Measurements from ENCODE around the gene NDRG4.
A peak's percentile ranks its signal among the peaks of the same experiment; 100 is the strongest.

Gene NDRG4

DNA sequence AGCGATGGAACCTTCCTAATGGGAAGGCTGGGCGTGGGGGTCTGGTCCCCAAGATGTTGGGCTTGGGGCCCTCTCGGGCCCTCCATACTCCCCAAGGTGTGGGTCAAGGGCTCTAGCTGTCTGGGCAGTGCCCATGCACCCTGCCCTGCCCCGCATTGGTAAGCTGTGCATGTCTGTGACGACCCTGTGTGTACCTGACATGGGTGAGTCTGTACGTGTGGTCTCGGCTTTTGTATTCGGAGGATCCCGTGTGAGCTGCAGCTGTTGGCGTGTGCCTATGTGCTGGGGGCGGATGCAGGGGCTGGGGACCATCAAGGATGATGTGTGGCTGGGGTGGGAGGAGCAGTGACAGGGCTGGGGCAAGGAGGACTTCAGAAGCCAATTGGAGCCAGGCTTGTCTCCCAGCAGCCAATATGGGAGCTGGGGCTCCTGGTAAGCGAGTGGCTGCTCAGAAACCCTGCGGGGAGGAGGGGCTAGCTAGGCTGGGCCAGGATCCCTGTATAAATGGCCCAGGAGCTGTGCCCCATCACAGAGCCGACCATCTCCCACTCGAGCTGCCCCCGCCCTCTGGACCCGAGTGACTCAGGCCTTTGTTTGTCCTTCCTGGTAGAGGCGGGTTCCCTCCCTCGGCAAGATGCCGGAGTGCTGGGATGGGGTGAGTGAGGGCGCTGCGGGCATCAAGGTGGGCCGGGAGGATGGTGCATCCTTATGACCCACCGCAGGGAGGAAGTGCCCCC lies at the start of gene NDRG4:
NDRG4 (plus strand) TSS at position 529 of the 737 bp plus-strand sequence; CDS start at position 635, 106 bp downstream.
- Histone ChIP-seq H3K27me3 (ENCODE audit: control insufficient read depth in 5 of 5, insufficient read depth in 4 of 5, low read length in 5 of 5) (peaks cover 38 to 69% (median 53%) of the 10 kb centered on the region in 5 donors), H3K27ac (ENCODE audit: low read depth, low read length) (no peak within 1 kb of the TSS), H3K4me1 (ENCODE audit: control insufficient read depth in 5 of 5, insufficient read depth in 5 of 5, low read length in 5 of 5) (peaks cover 0 to 26% (median 17%) of the 10 kb centered on the region in 5 donors), H3K9me3 (ENCODE audit: control insufficient read depth in 5 of 5, low read length in 5 of 5) (no peaks in the 10 kb centered on the region), H3K4me3 (ENCODE audit: low read depth in 1 of 5, low read length in 5 of 5) (peak within 1 kb of the TSS in 2 of 5 donors; percentile 17 to 47), H3K36me3 (ENCODE audit: control insufficient read depth in 5 of 5, insufficient read depth in 5 of 5, low read length in 5 of 5) (no peaks in the 10 kb centered on the region), H3K9ac (ENCODE audit: low read length in 5 of 5) (peak within 1 kb of the TSS in 1 of 5 donors; percentile 28)

DNA sequence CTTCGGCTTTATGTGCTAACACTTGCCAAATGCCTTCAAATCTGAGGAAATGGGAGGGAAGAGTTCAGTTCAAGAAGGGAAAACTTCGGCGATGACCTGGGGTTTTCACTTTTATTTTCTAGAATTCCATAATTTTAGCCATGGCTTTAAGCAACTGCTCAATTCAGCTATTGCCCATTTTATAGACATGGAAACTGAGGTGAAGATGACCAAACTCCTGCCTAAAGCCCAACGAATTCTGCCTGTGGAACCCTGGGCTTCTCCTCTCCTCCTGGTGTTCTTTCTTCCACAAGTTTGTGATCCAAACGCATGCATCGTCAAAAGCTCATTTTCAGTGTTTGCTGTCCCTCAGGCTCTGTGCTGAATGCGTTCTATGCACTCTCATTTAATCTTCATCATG lies 49.4 kb upstream of the NDRG4 start:
- Histone ChIP-seq H3K4me3 (ENCODE audit: low read depth in 1 of 5, low read length in 5 of 5) (no peak overlapping the region), H3K27ac (ENCODE audit: low read depth, low read length) (no peak overlapping the region), H3K36me3 (ENCODE audit: control insufficient read depth in 5 of 5, insufficient read depth in 5 of 5, low read length in 5 of 5) (no peaks in the 10 kb centered on the region), H3K4me1 (ENCODE audit: control insufficient read depth in 5 of 5, insufficient read depth in 5 of 5, low read length in 5 of 5) (no peaks in the 10 kb centered on the region), H3K9ac (ENCODE audit: low read length in 5 of 5) (no peak overlapping the region), H3K27me3 (ENCODE audit: control insufficient read depth in 5 of 5, insufficient read depth in 4 of 5, low read length in 5 of 5) (peaks cover 0 to 3% (median 0%) of the 10 kb centered on the region in 5 donors), H3K9me3 (ENCODE audit: control insufficient read depth in 5 of 5, low read length in 5 of 5) (no peaks in the 10 kb centered on the region)

- Histone ChIP-seq H3K9me3 (ENCODE audit: control insufficient read depth in 5 of 5, low read length in 5 of 5) (no peaks in the 10 kb centered on the region), H3K27ac (ENCODE audit: low read depth, low read length) (no peak overlapping the region), H3K27me3 (ENCODE audit: control insufficient read depth in 5 of 5, insufficient read depth in 4 of 5, low read length in 5 of 5) (peaks cover 0 to 3% (median 0%) of the 10 kb centered on the region in 5 donors), H3K4me1 (ENCODE audit: control insufficient read depth in 5 of 5, insufficient read depth in 5 of 5, low read length in 5 of 5) (no peaks in the 10 kb centered on the region), H3K36me3 (ENCODE audit: control insufficient read depth in 5 of 5, insufficient read depth in 5 of 5, low read length in 5 of 5) (no peaks in the 10 kb centered on the region), H3K9ac (ENCODE audit: low read length in 5 of 5) (no peak overlapping the region), H3K4me3 (ENCODE audit: low read depth in 1 of 5, low read length in 5 of 5) (no peak overlapping the region)
Measured at GRCh38 chr16:58451265-58451689, 48.7 kb upstream of the NDRG4 start.

- Histone ChIP-seq H3K4me1 (ENCODE audit: control insufficient read depth in 5 of 5, insufficient read depth in 5 of 5, low read length in 5 of 5) (no peaks in the 10 kb centered on the region), H3K27ac (ENCODE audit: low read depth, low read length) (no peak overlapping the region), H3K9me3 (ENCODE audit: control insufficient read depth in 5 of 5, low read length in 5 of 5) (no peaks in the 10 kb centered on the region), H3K4me3 (ENCODE audit: low read depth in 1 of 5, low read length in 5 of 5) (no peak overlapping the region), H3K36me3 (ENCODE audit: control insufficient read depth in 5 of 5, insufficient read depth in 5 of 5, low read length in 5 of 5) (no peaks in the 10 kb centered on the region), H3K27me3 (ENCODE audit: control insufficient read depth in 5 of 5, insufficient read depth in 4 of 5, low read length in 5 of 5) (peaks cover 0 to 3% (median 0%) of the 10 kb centered on the region in 5 donors), H3K9ac (ENCODE audit: low read length in 5 of 5) (no peak overlapping the region)
Measured at GRCh38 chr16:58451945-58452401, 48.0 kb upstream of the NDRG4 start.

DNA sequence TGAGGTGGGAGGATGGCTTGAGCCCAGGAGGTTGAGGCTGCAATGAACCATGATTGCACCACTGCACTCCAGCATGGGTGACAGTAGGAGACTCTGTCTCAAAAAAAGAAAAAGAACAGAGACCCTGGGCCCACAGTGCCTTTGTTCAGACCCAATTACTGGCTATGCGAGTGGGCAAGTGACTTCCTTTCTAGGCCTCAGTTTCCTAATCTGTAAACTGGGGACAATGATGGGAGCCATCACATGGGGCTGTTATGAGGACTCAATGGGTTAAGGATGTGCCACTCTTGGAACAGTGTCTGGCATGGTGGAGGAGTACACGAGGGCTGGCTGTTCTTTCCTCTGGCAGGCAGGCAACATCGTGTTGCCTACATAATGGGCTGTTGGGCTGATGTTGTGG lies 47.3 kb upstream of the NDRG4 start:
- Histone ChIP-seq H3K4me3 (ENCODE audit: low read depth in 1 of 5, low read length in 5 of 5) (no peak overlapping the region), H3K36me3 (ENCODE audit: control insufficient read depth in 5 of 5, insufficient read depth in 5 of 5, low read length in 5 of 5) (no peaks in the 10 kb centered on the region), H3K4me1 (ENCODE audit: control insufficient read depth in 5 of 5, insufficient read depth in 5 of 5, low read length in 5 of 5) (no peaks in the 10 kb centered on the region), H3K27me3 (ENCODE audit: control insufficient read depth in 5 of 5, insufficient read depth in 4 of 5, low read length in 5 of 5) (peaks cover 0 to 3% (median 0%) of the 10 kb centered on the region in 5 donors), H3K27ac (ENCODE audit: low read depth, low read length) (no peak overlapping the region), H3K9me3 (ENCODE audit: control insufficient read depth in 5 of 5, low read length in 5 of 5) (no peaks in the 10 kb centered on the region), H3K9ac (ENCODE audit: low read length in 5 of 5) (no peak overlapping the region)

DNA sequence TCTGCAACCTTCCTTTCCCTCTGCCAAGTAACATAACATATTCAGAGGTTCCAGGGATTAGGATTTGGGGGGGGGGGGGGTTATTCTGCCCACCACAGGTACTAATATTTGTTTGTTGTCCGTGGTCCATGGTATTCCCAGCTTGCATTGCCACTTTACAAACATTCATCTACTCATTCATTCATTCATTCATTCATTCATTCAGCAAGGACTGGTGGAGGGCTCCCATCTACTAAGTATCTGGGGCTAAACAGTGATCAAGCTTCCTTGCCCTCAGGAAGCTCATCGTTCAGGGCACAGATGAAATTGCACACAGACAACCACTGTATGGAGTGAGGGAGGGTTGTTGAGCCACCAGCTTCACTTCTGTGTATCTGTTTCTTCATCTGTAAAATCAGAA lies 45.8 kb upstream of the NDRG4 start:
- Histone ChIP-seq H3K4me1 (ENCODE audit: control insufficient read depth in 5 of 5, insufficient read depth in 5 of 5, low read length in 5 of 5) (no peaks in the 10 kb centered on the region), H3K27me3 (ENCODE audit: control insufficient read depth in 5 of 5, insufficient read depth in 4 of 5, low read length in 5 of 5) (peaks cover 0 to 3% (median 0%) of the 10 kb centered on the region in 5 donors), H3K9ac (ENCODE audit: low read length in 5 of 5) (no peak overlapping the region)

GRCh38 chr16:58454856-58455255 lies 45.1 kb upstream of the NDRG4 start:
- H3K4me3 ChIP-seq (ENCODE audit: low read depth in 1 of 5, low read length in 5 of 5), result no peak overlapping the region
- H3K9me3 ChIP-seq (ENCODE audit: control insufficient read depth in 5 of 5, low read length in 5 of 5), result no peaks in the 10 kb centered on the region
- H3K27me3 ChIP-seq (ENCODE audit: control insufficient read depth in 5 of 5, insufficient read depth in 4 of 5, low read length in 5 of 5), result peaks cover 0 to 3% (median 0%) of the 10 kb centered on the region in 5 donors
- H3K4me1 ChIP-seq (ENCODE audit: control insufficient read depth in 5 of 5, insufficient read depth in 5 of 5, low read length in 5 of 5), result no peaks in the 10 kb centered on the region
- no peaks in the 10 kb centered on the region for H3K36me3 ChIP-seq (ENCODE audit: control insufficient read depth in 5 of 5, insufficient read depth in 5 of 5, low read length in 5 of 5)
- no peak overlapping the region for H3K9ac ChIP-seq (ENCODE audit: low read length in 5 of 5)
- no peak overlapping the region for H3K27ac ChIP-seq (ENCODE audit: low read depth, low read length)

More for the DNA sequence above, 45.8 kb upstream of the NDRG4 start:
- Histone ChIP-seq H3K9me3 (ENCODE audit: control insufficient read depth in 5 of 5, low read length in 5 of 5) (no peaks in the 10 kb centered on the region), H3K27ac (ENCODE audit: low read depth, low read length) (no peak overlapping the region), H3K36me3 (ENCODE audit: control insufficient read depth in 5 of 5, insufficient read depth in 5 of 5, low read length in 5 of 5) (no peaks in the 10 kb centered on the region), H3K4me3 (ENCODE audit: low read depth in 1 of 5, low read length in 5 of 5) (no peak overlapping the region)

GRCh38 chr16:58455750-58456149 lies 44.2 kb upstream of the NDRG4 start:
- no peaks in the 10 kb centered on the region for H3K36me3 ChIP-seq (ENCODE audit: control insufficient read depth in 5 of 5, insufficient read depth in 5 of 5, low read length in 5 of 5)
- no peak overlapping the region for H3K27ac ChIP-seq (ENCODE audit: low read depth, low read length)
- no peaks in the 10 kb centered on the region for H3K9me3 ChIP-seq (ENCODE audit: control insufficient read depth in 5 of 5, low read length in 5 of 5)
- no peak overlapping the region for H3K9ac ChIP-seq (ENCODE audit: low read length in 5 of 5)
- no peak overlapping the region for H3K4me3 ChIP-seq (ENCODE audit: low read depth in 1 of 5, low read length in 5 of 5)
- H3K27me3 ChIP-seq (ENCODE audit: control insufficient read depth in 5 of 5, insufficient read depth in 4 of 5, low read length in 5 of 5), result peaks cover 0 to 3% (median 0%) of the 10 kb centered on the region in 5 donors
- H3K4me1 ChIP-seq (ENCODE audit: control insufficient read depth in 5 of 5, insufficient read depth in 5 of 5, low read length in 5 of 5), result no peaks in the 10 kb centered on the region

GRCh38 chr16:58456193-58456592 lies 43.8 kb upstream of the NDRG4 start:
- Histone ChIP-seq H3K36me3 (ENCODE audit: control insufficient read depth in 5 of 5, insufficient read depth in 5 of 5, low read length in 5 of 5) (no peaks in the 10 kb centered on the region), H3K9me3 (ENCODE audit: control insufficient read depth in 5 of 5, low read length in 5 of 5) (no peaks in the 10 kb centered on the region), H3K4me3 (ENCODE audit: low read depth in 1 of 5, low read length in 5 of 5) (no peak overlapping the region), H3K4me1 (ENCODE audit: control insufficient read depth in 5 of 5, insufficient read depth in 5 of 5, low read length in 5 of 5) (no peaks in the 10 kb centered on the region), H3K27ac (ENCODE audit: low read depth, low read length) (no peak overlapping the region), H3K27me3 (ENCODE audit: control insufficient read depth in 5 of 5, insufficient read depth in 4 of 5, low read length in 5 of 5) (peaks cover 0 to 3% (median 0%) of the 10 kb centered on the region in 5 donors), H3K9ac (ENCODE audit: low read length in 5 of 5) (no peak overlapping the region)

DNA sequence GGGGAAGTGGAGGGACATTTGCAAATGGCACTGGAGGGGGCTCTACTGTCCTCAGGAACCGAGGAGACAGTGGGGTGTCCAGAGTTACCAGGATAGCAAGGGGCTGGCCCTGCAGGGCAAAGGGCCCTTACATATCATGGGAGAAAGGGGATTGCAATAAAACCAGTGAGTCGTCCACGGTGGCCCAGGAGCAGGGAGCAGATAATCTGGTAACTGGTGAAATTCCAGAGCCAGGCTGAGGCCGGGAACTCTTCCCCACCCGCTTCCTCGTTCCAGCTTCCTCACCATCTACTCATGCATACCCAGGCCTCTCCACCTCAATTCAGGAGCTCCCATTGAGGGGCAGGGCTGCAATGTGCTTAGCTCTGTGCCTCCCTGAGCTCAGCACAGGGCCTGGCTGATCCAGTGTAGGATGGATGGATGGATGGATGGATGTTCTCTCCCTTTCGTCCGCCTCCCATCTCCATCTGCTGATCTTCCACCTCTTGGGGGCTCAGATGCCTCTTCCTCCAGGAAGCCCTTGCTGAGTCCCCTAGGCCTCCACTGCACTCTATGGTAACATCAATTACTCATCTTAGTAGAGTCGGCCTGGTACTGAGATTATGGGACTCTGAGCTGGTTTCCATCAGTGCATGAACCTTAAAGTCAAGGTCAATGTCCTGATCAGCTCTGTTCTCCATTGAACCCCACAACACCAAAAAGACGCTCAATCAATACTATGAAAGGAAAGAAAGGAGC lies 41.2 kb upstream of the NDRG4 start:
- Histone ChIP-seq H3K4me3 (ENCODE audit: low read depth in 1 of 5, low read length in 5 of 5) (no peak overlapping the region), H3K4me1 (ENCODE audit: control insufficient read depth in 5 of 5, insufficient read depth in 5 of 5, low read length in 5 of 5) (peaks cover 0 to 7% (median 4%) of the 10 kb centered on the region in 5 donors), H3K9ac (ENCODE audit: low read length in 5 of 5) (no peak overlapping the region), H3K27ac (ENCODE audit: low read depth, low read length) (no peak overlapping the region), H3K9me3 (ENCODE audit: control insufficient read depth in 5 of 5, low read length in 5 of 5) (no peaks in the 10 kb centered on the region), H3K27me3 (ENCODE audit: control insufficient read depth in 5 of 5, insufficient read depth in 4 of 5, low read length in 5 of 5) (peaks cover 0 to 16% (median 6%) of the 10 kb centered on the region in 5 donors), H3K36me3 (ENCODE audit: control insufficient read depth in 5 of 5, insufficient read depth in 5 of 5, low read length in 5 of 5) (no peaks in the 10 kb centered on the region)
